OCI-LY1 (cell line): Measurements from ENCODE around the gene POU2F2.

ENCODE experiments used
- H2AFZ ChIP-seq: fragments of 200-600 bp; sonication (generic), shearing (Covaris generic); 2 replicates; pipeline ENCODE4 v1.6.0; 2014; ENCODE audit warnings: antibody characterized with exemption, mild to moderate bottlenecking, low read length
- H3F3A ChIP-seq: fragments of 200-600 bp; sonication (generic), shearing (Covaris generic); 2 replicates; pipeline ENCODE4 v1.6.0; 2014; ENCODE audit warnings: mild to moderate bottlenecking, antibody characterized with exemption, low read length, moderate library complexity; ENCODE audit not compliant: insufficient read depth
- H3K27ac ChIP-seq: fragments of 200-600 bp; sonication (generic); 2 replicates; pipeline ENCODE4 v1.5.1; 2014; ENCODE audit warnings: low read length, mixed run types, mild to moderate bottlenecking, low read depth; ENCODE audit not compliant: poor library complexity, severe bottlenecking
- H3K27me3 ChIP-seq: fragments of 200-600 bp; sonication (generic); 2 replicates; pipeline ENCODE4 v1.6.0; 2014; ENCODE audit warnings: antibody characterized with exemption, mild to moderate bottlenecking, low read length, moderate library complexity; ENCODE audit not compliant: insufficient read depth
- H3K36me3 ChIP-seq: fragments of 200-600 bp; sonication (generic); 2 replicates; pipeline ENCODE4 v1.6.1; 2014; ENCODE audit warnings: mild to moderate bottlenecking, antibody characterized with exemption, low read length, moderate library complexity, mixed read lengths; ENCODE audit not compliant: insufficient read depth
- H3K4me1 ChIP-seq: fragments of 200-600 bp; sonication (generic); 2 replicates; pipeline ENCODE4 v1.5.1; 2014; ENCODE audit warnings: mild to moderate bottlenecking, low read length, moderate library complexity; ENCODE audit not compliant: insufficient read depth, severe bottlenecking
- H3K4me2 ChIP-seq: fragments of 200-600 bp; sonication (generic), shearing (Covaris generic); 2 replicates; pipeline ENCODE4 v1.6.1; 2014; ENCODE audit warnings: low read length
- H3K4me3 ChIP-seq: fragments of 200-600 bp; sonication (generic); 2 replicates; pipeline ENCODE4 v1.5.1; 2014; ENCODE audit warnings: low read length, low read depth, mild to moderate bottlenecking, mixed read lengths; ENCODE audit not compliant: poor library complexity, severe bottlenecking
- H3K79me2 ChIP-seq: fragments of 200-600 bp; shearing (Covaris generic); 2 replicates; pipeline ENCODE4 v1.6.1; 2016; ENCODE audit warnings: mixed run types, low read length, mixed read lengths; ENCODE audit not compliant: insufficient read depth
- H3K9ac ChIP-seq: fragments of 200-600 bp; sonication (generic), shearing (Covaris generic); 2 replicates; pipeline ENCODE4 v1.6.1; 2014; ENCODE audit warnings: mild to moderate bottlenecking, low read length, mixed read lengths
- H3K9me2 ChIP-seq: fragments of 200-600 bp; sonication (generic), shearing (Covaris generic); 2 replicates; pipeline ENCODE4 v1.6.1; 2014; ENCODE audit warnings: low read depth, mild to moderate bottlenecking, low read length, mixed read lengths
- H3K9me3 ChIP-seq: fragments of 200-600 bp; shearing (Covaris generic); 2 replicates; pipeline ENCODE4 v1.6.1; 2014; ENCODE audit warnings: low read length, mixed read lengths
- H4K20me1 ChIP-seq: fragments of 200-600 bp; sonication (generic), shearing (Covaris generic); 2 replicates; pipeline ENCODE4 v1.6.0; 2016; ENCODE audit warnings: mild to moderate bottlenecking, low read length; ENCODE audit not compliant: insufficient read depth
- EZH2 ChIP-seq: fragments of 200-600 bp; sonication (generic), shearing (Covaris generic); IDR thresholded peaks from 2 replicates; pipeline ENCODE4 v1.8.0; 2017; ENCODE audit warnings: borderline replicate concordance, mixed run types, mild to moderate bottlenecking, antibody characterized with exemption, low read length, moderate library complexity, mixed read lengths
- TF ChIP-seq, protein P1 (sequence below): fragments of 200-600 bp; sonication (generic), shearing (Covaris generic); IDR thresholded peaks from 2 replicates; pipeline ENCODE4 v1.5.1; 2017; ENCODE audit warnings: mild to moderate bottlenecking, antibody characterized with exemption, low read length, moderate library complexity, mixed read lengths

POU2F2 gene

GRCh38 chr19:42150911-42151361, 18.7 kb upstream of the POU2F2 start:
- no peak for TF ChIP-seq EZH2
- TF ChIP-seq, protein P1, sequence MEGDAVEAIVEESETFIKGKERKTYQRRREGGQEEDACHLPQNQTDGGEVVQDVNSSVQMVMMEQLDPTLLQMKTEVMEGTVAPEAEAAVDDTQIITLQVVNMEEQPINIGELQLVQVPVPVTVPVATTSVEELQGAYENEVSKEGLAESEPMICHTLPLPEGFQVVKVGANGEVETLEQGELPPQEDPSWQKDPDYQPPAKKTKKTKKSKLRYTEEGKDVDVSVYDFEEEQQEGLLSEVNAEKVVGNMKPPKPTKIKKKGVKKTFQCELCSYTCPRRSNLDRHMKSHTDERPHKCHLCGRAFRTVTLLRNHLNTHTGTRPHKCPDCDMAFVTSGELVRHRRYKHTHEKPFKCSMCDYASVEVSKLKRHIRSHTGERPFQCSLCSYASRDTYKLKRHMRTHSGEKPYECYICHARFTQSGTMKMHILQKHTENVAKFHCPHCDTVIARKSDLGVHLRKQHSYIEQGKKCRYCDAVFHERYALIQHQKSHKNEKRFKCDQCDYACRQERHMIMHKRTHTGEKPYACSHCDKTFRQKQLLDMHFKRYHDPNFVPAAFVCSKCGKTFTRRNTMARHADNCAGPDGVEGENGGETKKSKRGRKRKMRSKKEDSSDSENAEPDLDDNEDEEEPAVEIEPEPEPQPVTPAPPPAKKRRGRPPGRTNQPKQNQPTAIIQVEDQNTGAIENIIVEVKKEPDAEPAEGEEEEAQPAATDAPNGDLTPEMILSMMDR = no peak
- peaks cover 9% of the 10 kb centered on the region; the same call in 1 of the 2 replicates for H3K27me3 ChIP-seq
- H3K4me1 ChIP-seq = no peaks in the 10 kb centered on the region
- H3K4me3 ChIP-seq = no peak overlapping the region
- H4K20me1 ChIP-seq = no peaks in the 10 kb centered on the region
- no peaks in the 10 kb centered on the region for H3K9me3 ChIP-seq
- no peak overlapping the region for H3K4me2 ChIP-seq
- H2AFZ ChIP-seq = no peak overlapping the region
- H3K9me2 ChIP-seq = no peaks in the 10 kb centered on the region
- H3K27ac ChIP-seq = no peak overlapping the region
- H3K36me3 ChIP-seq = no peaks in the 10 kb centered on the region
- H3K79me2 ChIP-seq = no peaks in the 10 kb centered on the region
- no peak overlapping the region for H3K9ac ChIP-seq
- H3F3A ChIP-seq = no peaks in the 10 kb centered on the region

DNA sequence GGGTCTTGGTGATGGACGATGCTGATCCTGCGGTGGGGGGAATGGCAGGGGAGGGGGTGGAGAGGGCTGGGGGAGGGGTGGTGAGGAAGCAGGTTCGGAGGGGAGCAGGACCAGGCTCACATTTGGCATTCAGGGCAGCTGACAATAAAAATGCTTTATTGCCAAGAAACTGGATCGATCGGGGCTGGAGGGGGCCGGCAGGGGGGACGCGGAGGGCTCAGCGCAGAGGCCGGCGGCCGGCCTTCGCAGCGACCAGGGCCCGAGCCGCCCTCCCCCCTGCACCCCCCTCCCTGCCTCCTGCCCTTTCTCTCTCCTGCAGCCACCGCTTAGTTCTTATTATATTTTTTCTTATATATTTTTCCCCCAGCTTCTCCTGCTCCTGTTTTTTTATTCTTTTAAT, 18.1 kb upstream of the POU2F2 start:
- Histone ChIP-seq H3K4me3 (no peak overlapping the region), H3K27me3 (peaks cover 8% of the 10 kb centered on the region; the same call in 1 of the 2 replicates), H3K36me3 (no peaks in the 10 kb centered on the region), H3K4me2 (no peak overlapping the region), H4K20me1 (no peaks in the 10 kb centered on the region), H3K9ac (no peak overlapping the region), H2AFZ (no peak overlapping the region), H3K79me2 (no peaks in the 10 kb centered on the region), H3K9me3 (no peaks in the 10 kb centered on the region), H3K4me1 (no peaks in the 10 kb centered on the region), H3K9me2 (no peaks in the 10 kb centered on the region), H3F3A (no peaks in the 10 kb centered on the region), H3K27ac (no peak overlapping the region)
- no peak for TF ChIP-seq EZH2
- TF ChIP-seq, protein P1 = no peak

DNA sequence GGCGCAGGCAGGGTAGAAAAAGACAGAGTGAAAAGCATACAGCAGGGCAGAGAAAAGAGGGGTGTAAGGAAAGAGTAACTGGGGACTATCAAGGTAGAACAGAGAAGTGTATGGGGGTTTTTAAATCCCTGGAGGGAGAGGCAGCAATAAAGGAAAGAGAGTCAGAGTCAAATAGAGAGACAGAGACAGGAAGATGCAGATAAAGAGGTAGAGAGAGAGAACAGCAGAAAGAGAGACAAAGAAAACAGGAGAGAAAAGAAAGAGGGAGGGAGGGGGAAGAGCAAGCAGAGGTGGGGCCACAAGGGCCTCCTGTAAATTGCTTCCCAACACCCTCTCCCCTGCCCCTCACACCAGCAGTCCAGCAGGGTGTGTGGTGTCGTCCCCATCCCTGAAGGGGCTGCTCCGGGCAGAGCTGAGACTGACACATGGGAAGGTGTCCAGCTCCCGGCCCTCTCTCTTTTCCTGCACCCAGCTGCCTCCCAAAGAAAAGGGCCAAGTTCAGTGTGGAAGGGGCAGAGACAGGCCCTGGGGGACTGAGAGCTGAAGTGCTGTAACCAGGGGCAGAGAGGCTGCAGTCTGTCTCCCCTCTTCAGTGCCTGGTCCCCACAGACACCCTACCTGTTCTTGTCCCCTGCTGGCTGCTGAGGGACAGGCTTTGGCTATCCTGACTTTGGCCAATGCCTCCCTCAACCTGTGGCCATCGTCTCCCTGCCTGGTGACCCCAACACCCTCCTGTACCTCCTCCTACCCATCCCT, 17.4 kb upstream of the POU2F2 start:
- H3K9ac ChIP-seq = no peak overlapping the region
- no peak overlapping the region for H3K4me2 ChIP-seq
- H3K79me2 ChIP-seq = no peaks in the 10 kb centered on the region
- H3K27me3 ChIP-seq = peaks cover 5% of the 10 kb centered on the region; the same call in 1 of the 2 replicates
- H4K20me1 ChIP-seq = no peaks in the 10 kb centered on the region
- H3K4me1 ChIP-seq = no peaks in the 10 kb centered on the region
- H3K4me3 ChIP-seq = no peak overlapping the region
- H2AFZ ChIP-seq = no peak overlapping the region
- no peaks in the 10 kb centered on the region for H3K9me2 ChIP-seq
- H3K9me3 ChIP-seq = no peaks in the 10 kb centered on the region
- H3K36me3 ChIP-seq = no peaks in the 10 kb centered on the region
- H3F3A ChIP-seq = no peaks in the 10 kb centered on the region
- TF ChIP-seq, protein P1 = no peak
- no peak for TF ChIP-seq EZH2
- H3K27ac ChIP-seq = no peak overlapping the region
